ENCODE data around the gene ZNF396. TPM values are rescaled to one million over a fixed set of nuclear protein-coding genes. Genes with fewer than 3 reads are reported as not detected.
A peak's percentile ranks its signal among the peaks of the same experiment; 100 is the strongest.

ZNF396 gene
- polyA plus RNA-seq, 2 of the 4 experiments (the other 2 are of a cell fraction), result 0.94 to 1.3 TPM

GRCh38 chr18:35345460-35345921, 31.6 kb downstream of the ZNF396 start:
- TF ChIP-seq TP53 (CRISPR knock-in tag; IDR thresholded peaks at IDR 0.05) (no peak), MAFK (IDR thresholded peaks at IDR 0.05; ENCODE audit: partially characterized antibody) (no peak), NR3C1 (IDR thresholded peaks at IDR 0.05) (no peak), HEYL (CRISPR knock-in tag; IDR thresholded peaks at IDR 0.05) (no peak), HOXA7 (CRISPR knock-in tag; IDR thresholded peaks at IDR 0.05) (no peak), PBX3 (IDR thresholded peaks at IDR 0.05) (no peak), POLR2AphosphoS2 (conservative IDR thresholded peaks at IDR 0.05; ENCODE audit: low read length) (no peak), NFE2L2 (conservative IDR thresholded peaks at IDR 0.05; ENCODE audit: low read length) (no peak), ZSCAN20 (CRISPR knock-in tag; IDR thresholded peaks at IDR 0.05) (no peak)
- H3K4me1 ChIP-seq, result peaks cover 8% of the 10 kb centered on the region; the same call in 1 of the 3 replicates
- H3K27ac ChIP-seq, result no peak overlapping the region
- ATAC-seq, result no peak
- H3K9me3 ChIP-seq, result peaks cover 16% of the 10 kb centered on the region
- FAIRE-seq, result no peak
- ChIA-PET CTCF (interaction anchor here (0.7 kb wide), 1 partner anchor 36 kb away, joined by 3 read pairs; no protein-coding TSS in a partner anchor), POLR2A (no interaction called here)
- WGBS (ENCODE audit: missing lambda C conversion rate), result 89% methylated on average over 6 of the region's 6 CpGs
- no peak overlapping the region for H3K4me2 ChIP-seq
- no peak for DNase-seq (ENCODE audit: low read depth in 1 of 2, low spot score in 1 of 2)
- H3K4me3 ChIP-seq, result no peak overlapping the region

- TF ChIP-seq ZNF302 (CRISPR knock-in tag; IDR thresholded peaks at IDR 0.05), result no peak
- TF ChIP-seq KDM1A (IDR thresholded peaks at IDR 0.05; ENCODE audit: low read depth), result peak; percentile 58; the same call in 1 of the 2 replicates
- TF ChIP-seq MAFK (IDR thresholded peaks at IDR 0.05; ENCODE audit: partially characterized antibody), result peak; percentile 8
- POLR2A ChIA-PET, result interaction anchor here (0.8 to 1.2 kb wide), 2 partner anchors 10 to 104 kb away, joined by 3 to 6 read pairs; partner anchors contain the start of gene ZNF397
- Histone ChIP-seq H3K4me1 (peaks cover 8% of the 10 kb centered on the region; the same call in 1 of the 3 replicates), H3K4me2 (peak overlapping the region; percentile 76), H3K9me3 (peaks cover 22% of the 10 kb centered on the region), H3K27ac (peak overlapping the region; percentile 99), H3K4me3 (peak overlapping the region; percentile 89)
- CTCF ChIA-PET, result interaction anchor here (1.3 kb wide), 1 partner anchor 10 kb away, joined by 3 read pairs; no protein-coding TSS in a partner anchor
- FAIRE-seq (no peak), DNase-seq (ENCODE audit: low read depth in 1 of 2, low spot score in 1 of 2) (no peak), ATAC-seq (peak in 1 of 2 experiments; percentile 7; a peak in 1 of 6 replicates)
- 71% methylated on average over 11 of the region's 12 CpGs for WGBS (ENCODE audit: missing lambda C conversion rate)
Measured at GRCh38 chr18:35344736-35345459, 32.2 kb downstream of the ZNF396 start.

- 1% methylated on average over 15 of the region's 64 CpGs for WGBS (ENCODE audit: missing lambda C conversion rate)
- Histone ChIP-seq H3K4me1 (peaks cover 8% of the 10 kb centered on the region; the same call in 1 of the 3 replicates), H3K4me3 (peak within 1 kb of the TSS; percentile 89), H3K9me3 (peaks cover 30% of the 10 kb centered on the region), H3K4me2 (peak within 1 kb of the TSS; percentile 76), H3K27ac (peak within 1 kb of the TSS; percentile 99)
- FAIRE-seq (no peak), DNase-seq (ENCODE audit: low read depth in 1 of 2, low spot score in 1 of 2) (peak; percentile 88 to 90), ATAC-seq (peak; percentile 97)
- ChIA-PET POLR2A (interaction anchor here (0.7 to 1.2 kb wide), 3 partner anchors 9 to 365 kb away, joined by 3 to 6 read pairs (median 3); partner anchors contain the start of gene ZNF397), CTCF (interaction anchor here (1.3 kb wide), 1 partner anchor 11 kb away, joined by 3 read pairs; no protein-coding TSS in a partner anchor)
- TF ChIP-seq PHF8 (IDR thresholded peaks at IDR 0.05; ENCODE audit: borderline replicate concordance, low read depth), result peak; percentile 83; the same call in 1 of the 2 replicates
- no peak for TF ChIP-seq FOXS1 (CRISPR knock-in tag; IDR thresholded peaks at IDR 0.05)
- TF ChIP-seq JUN (IDR thresholded peaks at IDR 0.05), result peak; percentile 53 to 66; a peak in 3 of 5 replicates
- TF ChIP-seq HES2 (IDR thresholded peaks at IDR 0.05), result no peak
- TF ChIP-seq CTCF (IDR thresholded peaks at IDR 0.05), result no peak
- peak; percentile 74 for TF ChIP-seq MAX (IDR thresholded peaks at IDR 0.05)
- peak; percentile 44 for TF ChIP-seq REST (IDR thresholded peaks at IDR 0.05)
- TF ChIP-seq BHLHE40 (IDR thresholded peaks at IDR 0.05; ENCODE audit: low read depth, low read length), result no peak
- TF ChIP-seq E2F6 (IDR thresholded peaks at IDR 0.05; ENCODE audit: borderline replicate concordance, low read depth), result peak; percentile 47; the same call in 1 of the 2 replicates
- no peak for TF ChIP-seq KDM5A (IDR thresholded peaks at IDR 0.05)
- no peak for TF ChIP-seq KDM1A (IDR thresholded peaks at IDR 0.05; ENCODE audit: low read depth)
- TF ChIP-seq RFX5 (IDR thresholded peaks at IDR 0.05), result no peak
- no peak for TF ChIP-seq GATA3 (IDR thresholded peaks at IDR 0.05; ENCODE audit: borderline replicate concordance)
Measured at GRCh38 chr18:35343936-35344735, 33.0 kb downstream of the ZNF396 start, which contains the start of gene ZNF24. Gene ZNF24, minus strand, starts transcription at chr18:35344420. Its CDS starts 3,770 bp downstream, at chr18:35340650.
